Measurements from ENCODE around the gene APMAP.

The APMAP gene

GRCh38 chr20:24987244-24987643 is 5.3 kb downstream of the APMAP start:
- no peak for DNase-seq (ENCODE audit: low spot score)

GRCh38 chr20:24986436-24987015 is 6.0 kb downstream of the APMAP start:
- no peak for DNase-seq (ENCODE audit: low spot score)

GRCh38 chr20:24985802-24986201 is 6.7 kb downstream of the APMAP start:
- DNase-seq (ENCODE audit: low spot score), result no peak

- DNase-seq (ENCODE audit: low spot score), result no peak
Observed at GRCh38 chr20:24984961-24985640, 7.5 kb downstream of the APMAP start.

DNA sequence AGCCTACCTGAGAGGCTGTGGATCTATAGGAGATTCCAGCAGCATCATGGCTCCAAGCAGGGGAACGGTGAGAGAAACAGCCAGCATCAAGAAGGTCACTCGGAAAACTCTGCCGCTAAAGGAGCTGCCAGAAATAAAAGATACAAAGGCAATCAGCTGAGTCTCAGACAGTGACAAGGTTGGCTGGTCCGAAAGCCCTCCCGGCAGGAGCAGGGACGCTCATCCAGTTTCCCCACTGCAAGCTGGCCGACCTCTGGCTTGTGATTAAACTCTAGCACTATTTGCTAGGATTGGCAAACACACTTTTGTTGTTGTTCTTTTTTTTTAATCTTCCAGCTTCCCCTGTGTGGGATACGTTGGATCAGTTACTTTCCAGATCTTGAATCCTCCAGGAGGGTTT is 8.7 kb downstream of the APMAP start:
- no peak for DNase-seq (ENCODE audit: low spot score)

DNA sequence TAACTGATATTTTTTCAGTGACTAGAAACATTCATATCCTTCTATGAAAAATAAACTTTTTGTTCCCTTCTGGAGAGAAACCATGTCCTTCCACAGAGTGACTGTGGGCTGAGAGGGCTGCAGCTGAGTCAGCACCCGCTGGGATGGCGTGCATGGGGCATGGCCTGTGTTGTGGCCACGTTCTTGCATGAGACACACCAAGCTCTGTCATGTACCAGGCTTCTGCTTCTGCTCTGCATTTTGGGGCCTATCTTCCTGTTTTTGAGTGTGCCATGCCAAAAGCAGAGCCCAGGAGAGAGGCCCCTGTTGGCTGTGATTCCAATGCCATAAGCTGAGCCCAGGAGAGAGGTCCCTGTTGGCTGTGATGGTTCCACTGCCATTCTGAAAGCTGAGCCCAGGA is 10.8 kb downstream of the APMAP start:
- no peak for DNase-seq (ENCODE audit: low spot score)

- DNase-seq (ENCODE audit: low spot score), result no peak
Observed at GRCh38 chr20:24981282-24981681, 11.3 kb downstream of the APMAP start.

- DNase-seq (ENCODE audit: low spot score), result no peak
Observed at GRCh38 chr20:24980291-24981053, 12.1 kb downstream of the APMAP start.

DNA sequence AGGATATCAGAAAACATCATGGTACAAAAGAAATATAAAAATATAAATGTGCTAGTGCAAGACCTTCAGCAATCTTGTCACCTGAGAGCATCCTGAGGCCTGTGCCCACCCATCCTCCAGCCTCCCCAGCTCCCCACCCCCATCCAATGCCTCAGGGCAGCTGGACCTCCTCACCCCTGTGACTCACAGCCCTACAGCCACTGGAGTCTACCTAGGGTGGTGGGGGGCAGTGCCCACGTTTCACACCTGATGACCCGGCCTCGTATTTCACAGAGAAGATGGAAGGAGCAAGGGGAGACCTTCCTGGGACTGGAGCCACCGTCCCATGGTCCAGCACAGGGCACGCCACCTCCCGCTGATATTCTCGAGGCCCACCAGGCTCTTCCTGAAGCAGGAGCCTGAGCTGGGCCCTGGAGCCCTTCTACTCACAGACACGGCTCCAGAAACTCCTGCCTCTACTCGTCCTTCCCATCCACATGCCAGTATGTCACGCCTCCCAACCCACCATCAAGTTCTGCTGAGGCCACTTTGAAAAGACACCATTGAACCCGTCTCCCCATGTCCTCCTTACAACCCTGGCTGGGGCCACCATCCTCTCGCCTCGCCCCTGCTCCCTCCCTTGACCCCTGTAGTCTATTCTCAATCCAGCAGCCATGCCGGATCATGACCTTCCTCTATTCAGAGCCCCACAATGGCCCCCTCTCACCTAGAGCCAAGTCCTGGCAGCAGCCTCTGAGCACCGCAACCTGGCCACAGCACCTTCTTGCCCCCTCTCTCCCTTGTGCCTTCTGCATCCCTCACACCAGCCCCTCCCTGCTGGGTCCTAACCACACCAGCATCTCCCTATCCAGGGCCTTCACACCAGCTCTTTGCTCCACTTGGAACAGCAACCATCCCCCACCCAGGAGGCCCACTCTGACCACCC is 13.3 kb downstream of the APMAP start:
- DNase-seq (ENCODE audit: low spot score), result no peak

DNA sequence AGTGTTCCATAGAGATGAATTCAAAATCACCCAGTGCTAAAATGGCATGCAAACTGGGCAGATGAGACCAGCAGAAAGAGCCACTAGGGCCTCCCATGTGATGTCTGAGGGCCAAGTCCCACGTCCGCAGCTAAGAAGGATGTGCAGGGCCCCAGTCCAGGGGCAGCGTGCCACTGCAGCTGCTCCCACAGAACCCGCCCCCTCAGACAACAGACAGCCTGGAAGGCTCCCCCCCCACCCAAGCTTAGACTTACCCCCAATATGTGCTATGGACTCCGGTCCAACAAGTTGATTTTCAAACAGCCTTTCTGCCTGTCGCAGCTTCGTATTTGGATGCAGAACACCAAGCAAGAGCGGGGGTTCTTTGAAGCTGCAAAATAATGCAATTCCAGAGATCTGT is 14.0 kb downstream of the APMAP start:
- no peak for DNase-seq (ENCODE audit: low spot score)

- no peak for DNase-seq (ENCODE audit: low spot score)
Observed at GRCh38 chr20:24977797-24978196, 14.8 kb downstream of the APMAP start.

DNA sequence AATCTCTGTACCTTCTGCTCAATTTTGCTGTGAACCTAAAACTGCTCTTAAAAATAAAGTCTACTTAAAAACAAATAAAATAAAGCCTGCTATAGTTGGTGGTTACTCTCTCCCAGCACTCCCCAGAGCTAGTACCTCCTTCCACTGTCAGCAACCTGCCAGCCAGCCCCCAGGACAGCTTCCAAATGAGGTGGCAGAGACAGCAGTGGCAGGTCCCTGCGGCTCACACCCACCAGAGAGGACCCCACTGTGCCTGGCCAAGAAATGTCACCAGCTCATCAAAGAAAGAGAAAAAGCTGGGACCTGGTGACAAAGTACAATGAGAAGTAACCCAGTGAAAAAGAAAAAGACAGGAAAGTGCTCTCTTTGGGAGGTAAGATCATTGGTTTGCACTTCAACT is 15.2 kb downstream of the APMAP start:
- no peak for DNase-seq (ENCODE audit: low spot score)

- DNase-seq (ENCODE audit: low spot score), result no peak
Observed at GRCh38 chr20:24972341-24972740, 20.2 kb downstream of the APMAP start.

- no peak for DNase-seq (ENCODE audit: low spot score)
Observed at GRCh38 chr20:24971376-24972101, 21.0 kb downstream of the APMAP start.

DNA sequence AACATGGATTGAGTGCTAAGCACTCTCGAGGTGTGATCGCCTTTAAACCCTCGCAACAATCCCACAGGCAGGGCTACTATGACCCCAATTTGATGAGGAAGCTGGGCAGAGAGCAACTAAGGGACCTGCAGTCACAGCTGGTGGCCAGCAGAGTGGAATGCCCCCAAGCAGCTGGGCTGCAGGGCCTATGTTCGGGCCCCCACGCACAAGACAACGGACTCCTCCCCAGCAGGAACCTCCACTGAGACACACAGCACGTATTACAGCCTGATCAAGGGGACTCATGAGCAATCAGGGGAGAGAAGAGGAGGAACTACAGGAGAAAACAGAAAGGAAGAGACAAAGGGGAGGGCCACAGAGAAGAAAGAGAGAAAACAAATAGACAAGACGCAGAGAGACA is 21.8 kb downstream of the APMAP start:
- no peak for DNase-seq (ENCODE audit: low spot score)

DNA sequence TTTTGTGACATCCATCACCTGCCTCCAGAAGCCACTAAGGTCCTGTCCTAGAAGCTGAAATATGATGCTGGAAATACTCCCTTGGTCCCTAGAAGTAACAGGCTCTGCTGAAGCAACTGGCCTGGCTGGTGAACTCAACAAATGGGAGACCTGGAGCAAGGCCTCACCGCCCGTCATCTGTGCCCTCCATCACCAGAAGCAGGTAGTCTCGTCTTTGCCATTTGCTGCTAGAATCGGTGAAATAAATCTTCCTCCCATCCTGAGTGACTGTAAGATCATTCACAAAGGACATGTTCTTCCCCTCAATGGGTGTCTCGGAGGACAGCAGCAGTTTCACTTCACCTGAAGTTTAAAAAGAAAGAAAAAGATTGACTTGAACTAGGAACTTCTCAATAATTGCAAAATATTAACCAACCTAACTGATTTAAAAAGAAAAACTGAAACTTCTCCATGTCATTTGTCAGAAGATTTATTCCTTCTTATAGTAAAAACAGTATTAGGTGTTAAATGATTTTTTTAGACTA is 22.5 kb downstream of the APMAP start:
- DNase-seq (ENCODE audit: low spot score), result no peak

GRCh38 chr20:24969186-24970029 is 23.1 kb downstream of the APMAP start:
- no peak for DNase-seq (ENCODE audit: low spot score)

- DNase-seq (ENCODE audit: low spot score), result no peak
Observed at GRCh38 chr20:24968278-24968800, 24.2 kb downstream of the APMAP start.

DNA sequence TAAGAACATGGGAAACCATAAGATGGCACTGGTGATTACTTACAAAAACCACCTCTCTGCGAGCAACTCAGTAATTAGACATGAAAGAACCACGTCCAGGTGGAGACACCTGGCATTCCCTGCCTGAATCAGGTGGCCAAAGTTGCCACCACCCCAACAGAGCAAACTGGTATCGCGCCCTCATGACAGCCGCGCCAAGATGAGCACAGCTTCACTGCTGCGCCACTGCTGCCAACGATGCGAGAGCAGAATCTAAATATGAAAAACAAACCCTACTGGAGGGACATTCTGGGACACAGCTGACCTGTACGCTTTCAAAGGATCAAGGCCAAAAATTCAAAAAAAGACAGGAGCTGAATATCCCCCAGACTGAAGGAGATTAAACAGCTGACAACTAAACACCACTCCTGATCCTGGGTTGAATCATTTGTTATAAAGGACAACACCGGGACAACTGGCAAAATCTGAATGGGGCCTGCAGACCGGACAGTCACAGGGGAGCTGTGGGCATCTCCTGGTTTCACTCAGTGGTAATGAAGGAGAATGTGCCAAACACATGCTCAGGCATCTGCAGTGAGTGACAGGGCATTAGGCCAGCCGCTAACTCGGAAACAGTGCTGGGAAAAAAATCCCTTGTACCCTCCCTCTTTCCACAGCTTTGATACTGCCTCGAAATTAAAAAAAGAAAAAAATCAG is 26.1 kb downstream of the APMAP start:
- DNase-seq (ENCODE audit: low spot score), result no peak

Measured in hematopoietic multipotent progenitor cell treated with erythropoietin and hydrocortisone succinate and interleukin-3 and kit ligand, for 17 days (in vitro differentiated cells).